ENCODE data around the gene OLFML2B. TPM values are rescaled to one million over a fixed set of nuclear protein-coding genes. Genes with fewer than 3 reads are reported as not detected.
A peak's percentile ranks its signal among the peaks of the same experiment; 100 is the strongest.

OLFML2B gene
- total RNA-seq, 2 donors from 2014 or later = 0.75 to 1.00 TPM

DNA sequence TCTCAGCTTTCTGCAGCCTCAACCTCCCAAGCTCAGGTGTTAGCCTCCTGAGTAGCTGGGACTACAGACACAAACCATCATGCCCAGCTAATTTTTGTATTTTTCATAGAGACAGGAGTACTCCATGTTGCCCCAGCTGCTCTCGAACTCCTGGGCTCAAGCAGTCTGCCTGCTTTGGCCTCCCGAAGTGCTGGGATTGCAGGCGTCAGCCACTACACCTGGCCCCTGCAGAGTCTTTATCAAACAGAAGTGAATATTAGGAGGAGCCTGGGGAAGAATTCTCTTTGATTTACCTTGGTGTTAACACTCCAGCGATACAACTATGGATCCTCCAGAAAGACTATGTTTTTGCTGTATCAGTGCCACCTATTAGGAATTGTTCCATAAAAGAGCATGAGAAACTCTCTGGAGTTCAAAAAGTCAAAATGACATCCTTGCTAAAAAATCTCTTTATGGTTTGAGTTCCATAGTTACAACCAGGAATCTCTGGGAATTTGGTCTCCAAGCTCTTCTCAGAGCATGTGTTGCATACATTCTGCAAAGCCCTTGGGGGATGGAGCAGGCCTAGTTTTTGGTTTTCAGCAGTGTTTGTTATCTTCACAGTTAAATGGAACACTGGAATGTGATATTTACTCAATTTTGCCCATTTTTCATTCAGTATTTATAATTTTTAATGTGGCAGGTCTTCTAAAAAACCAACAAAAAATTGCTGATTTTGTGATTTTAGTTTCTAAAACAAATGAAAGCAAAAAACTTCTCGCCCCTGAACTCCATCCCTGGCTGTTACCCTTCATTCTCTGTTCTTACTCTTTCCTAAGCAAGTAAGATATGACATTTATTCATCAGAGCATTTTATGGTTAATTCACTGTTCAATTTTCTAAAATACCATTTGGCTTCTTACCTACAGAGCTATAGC is 77.3 kb downstream of the OLFML2B start:
- WGBS, 2 experiments (ENCODE audit: insufficient coverage in 1 of 2, insufficient read length in 1 of 2) = 61 to 63% methylated on average over 5 of the region's 5 CpGs
- TF ChIP-seq, protein P1, sequence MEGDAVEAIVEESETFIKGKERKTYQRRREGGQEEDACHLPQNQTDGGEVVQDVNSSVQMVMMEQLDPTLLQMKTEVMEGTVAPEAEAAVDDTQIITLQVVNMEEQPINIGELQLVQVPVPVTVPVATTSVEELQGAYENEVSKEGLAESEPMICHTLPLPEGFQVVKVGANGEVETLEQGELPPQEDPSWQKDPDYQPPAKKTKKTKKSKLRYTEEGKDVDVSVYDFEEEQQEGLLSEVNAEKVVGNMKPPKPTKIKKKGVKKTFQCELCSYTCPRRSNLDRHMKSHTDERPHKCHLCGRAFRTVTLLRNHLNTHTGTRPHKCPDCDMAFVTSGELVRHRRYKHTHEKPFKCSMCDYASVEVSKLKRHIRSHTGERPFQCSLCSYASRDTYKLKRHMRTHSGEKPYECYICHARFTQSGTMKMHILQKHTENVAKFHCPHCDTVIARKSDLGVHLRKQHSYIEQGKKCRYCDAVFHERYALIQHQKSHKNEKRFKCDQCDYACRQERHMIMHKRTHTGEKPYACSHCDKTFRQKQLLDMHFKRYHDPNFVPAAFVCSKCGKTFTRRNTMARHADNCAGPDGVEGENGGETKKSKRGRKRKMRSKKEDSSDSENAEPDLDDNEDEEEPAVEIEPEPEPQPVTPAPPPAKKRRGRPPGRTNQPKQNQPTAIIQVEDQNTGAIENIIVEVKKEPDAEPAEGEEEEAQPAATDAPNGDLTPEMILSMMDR (conservative IDR thresholded peaks at IDR 0.05) = no peak

DNA sequence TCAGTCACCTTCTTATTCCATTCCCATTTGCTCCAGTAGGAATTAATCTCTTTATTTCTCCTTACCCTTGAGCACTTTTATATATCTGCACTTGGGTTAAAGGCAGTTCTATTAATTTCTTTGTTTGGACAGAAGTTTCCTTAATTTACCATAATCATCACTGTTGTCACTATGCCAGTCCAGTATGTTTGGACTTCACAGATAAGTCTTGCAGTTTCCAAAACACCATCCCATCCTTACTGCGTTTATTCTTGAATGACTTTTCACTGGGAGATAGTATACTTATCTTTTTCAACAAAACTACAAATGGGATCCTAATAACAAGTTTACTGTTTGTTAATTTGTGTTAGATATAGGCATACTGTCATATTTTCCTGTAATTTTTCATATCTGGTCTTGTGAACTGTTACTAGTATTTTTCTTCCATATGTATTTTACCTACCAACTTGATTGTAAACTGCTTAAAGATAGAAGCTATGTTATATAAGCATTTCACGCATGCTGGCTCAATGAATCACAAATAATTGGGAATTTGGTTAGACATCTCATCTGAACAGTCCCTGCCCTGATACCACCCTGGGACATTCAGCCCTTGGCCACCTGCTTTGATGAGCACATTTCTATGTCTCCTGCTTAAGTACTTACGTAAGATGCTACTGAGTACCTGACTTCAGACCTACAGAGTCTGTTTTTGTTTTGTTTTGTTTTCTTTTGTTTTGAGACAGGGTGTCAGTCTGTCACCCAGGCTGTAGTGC is 78.2 kb downstream of the OLFML2B start:
- TF ChIP-seq, protein P1 (conservative IDR thresholded peaks at IDR 0.05) = no peak
- H3K27ac ChIP-seq (ENCODE audit: low read depth, low read length) = peak overlapping the region; percentile 59
- peak overlapping the region; percentile 2 for H3K9ac ChIP-seq (ENCODE audit: extremely low read depth, low read length, poor library complexity, severe bottlenecking)
- no peaks in the 10 kb centered on the region for H3K9me3 ChIP-seq (ENCODE audit: control insufficient read depth, low read length)
- H3K36me3 ChIP-seq (ENCODE audit: control insufficient read depth, insufficient read depth, low read length) = no peaks in the 10 kb centered on the region
- H3K27me3 ChIP-seq (ENCODE audit: control insufficient read depth, insufficient read depth, low read length, poor library complexity, severe bottlenecking) = no peaks in the 10 kb centered on the region
- no peak for DNase-seq
- peak overlapping the region; percentile 27 for H3K4me3 ChIP-seq (ENCODE audit: low read length)
- H3K9me3 Mint-ChIP-seq = peaks cover 4% of the 10 kb centered on the region
- peaks cover 4% of the 10 kb centered on the region for H3K36me3 Mint-ChIP-seq (ENCODE audit: low read depth)
- 92% methylated on average over 3 of the region's 3 CpGs; no CpG with 5 or more reads in 1 of the 2 experiments for WGBS, 2 experiments (ENCODE audit: insufficient coverage in 1 of 2, insufficient read length in 1 of 2)
- H3K4me1 ChIP-seq (ENCODE audit: control insufficient read depth, insufficient read depth, low read length) = peaks cover 16% of the 10 kb centered on the region
- peak overlapping the region; percentile 65 for H3K27ac Mint-ChIP-seq
- no peaks in the 10 kb centered on the region for H3K27me3 Mint-ChIP-seq (ENCODE audit: insufficient read depth)
- peak overlapping the region; percentile 22 for H3K4me3 Mint-ChIP-seq
- H3K4me1 Mint-ChIP-seq = peaks cover 31% of the 10 kb centered on the region

More for the DNA sequence above, 77.3 kb downstream of the OLFML2B start:
- Histone ChIP-seq H3K4me1 (ENCODE audit: control insufficient read depth, insufficient read depth, low read length) (peaks cover 16% of the 10 kb centered on the region), H3K9ac (ENCODE audit: extremely low read depth, low read length, poor library complexity, severe bottlenecking) (peak overlapping the region; percentile 2), H3K4me3 (ENCODE audit: low read length) (peak overlapping the region; percentile 27), H3K27me3 (ENCODE audit: control insufficient read depth, insufficient read depth, low read length, poor library complexity, severe bottlenecking) (no peaks in the 10 kb centered on the region), H3K9me3 (ENCODE audit: control insufficient read depth, low read length) (no peaks in the 10 kb centered on the region), H3K36me3 (ENCODE audit: control insufficient read depth, insufficient read depth, low read length) (no peaks in the 10 kb centered on the region), H3K27ac (ENCODE audit: low read depth, low read length) (peak overlapping the region; percentile 75)
- Mint-ChIP-seq H3K27me3 (ENCODE audit: insufficient read depth) (no peaks in the 10 kb centered on the region), H3K4me1 (peaks cover 31% of the 10 kb centered on the region), H3K36me3 (ENCODE audit: low read depth) (peaks cover 4% of the 10 kb centered on the region), H3K27ac (peak overlapping the region; percentile 65), H3K9me3 (peaks cover 4% of the 10 kb centered on the region), H3K4me3 (peak overlapping the region; percentile 22)
- DNase-seq = peak; percentile 83

DNA sequence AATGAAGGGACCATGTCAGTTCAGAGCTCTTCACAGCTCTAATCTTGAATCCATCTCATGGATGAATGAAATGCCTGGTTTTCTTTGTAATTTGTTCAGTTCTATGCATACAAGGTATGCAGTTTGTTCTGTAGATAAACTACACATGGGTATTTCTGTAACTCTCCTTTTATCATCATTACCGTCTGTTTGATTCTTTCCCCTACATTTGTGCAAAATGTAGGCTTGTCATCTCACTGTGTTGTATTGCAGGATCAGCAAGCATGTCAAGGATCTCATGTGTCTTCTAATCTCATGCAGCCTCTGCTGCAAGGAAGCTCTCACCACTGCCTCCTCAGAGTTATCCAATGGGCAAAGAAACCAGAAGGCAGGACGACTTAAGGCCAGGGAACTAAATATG is 79.3 kb downstream of the OLFML2B start:
- Histone ChIP-seq H3K9ac (ENCODE audit: extremely low read depth, low read length, poor library complexity, severe bottlenecking) (no peak overlapping the region), H3K4me1 (ENCODE audit: control insufficient read depth, insufficient read depth, low read length) (peaks cover 16% of the 10 kb centered on the region), H3K4me3 (ENCODE audit: low read length) (no peak overlapping the region), H3K27ac (ENCODE audit: low read depth, low read length) (no peak overlapping the region), H3K27me3 (ENCODE audit: control insufficient read depth, insufficient read depth, low read length, poor library complexity, severe bottlenecking) (no peaks in the 10 kb centered on the region), H3K36me3 (ENCODE audit: control insufficient read depth, insufficient read depth, low read length) (no peaks in the 10 kb centered on the region), H3K9me3 (ENCODE audit: control insufficient read depth, low read length) (no peaks in the 10 kb centered on the region)
- Mint-ChIP-seq H3K27ac (no peak overlapping the region), H3K4me3 (no peak overlapping the region), H3K4me1 (peaks cover 31% of the 10 kb centered on the region), H3K27me3 (ENCODE audit: insufficient read depth) (no peaks in the 10 kb centered on the region), H3K9me3 (peaks cover 4% of the 10 kb centered on the region), H3K36me3 (ENCODE audit: low read depth) (peaks cover 4% of the 10 kb centered on the region)
- WGBS, 2 experiments (ENCODE audit: insufficient coverage in 1 of 2, insufficient read length in 1 of 2) = 86 to 93% methylated on average over 2 of the region's 2 CpGs
- TF ChIP-seq, protein P1 (conservative IDR thresholded peaks at IDR 0.05) = no peak
- no peak for DNase-seq
